ENCODE data around the gene TNF.
A peak's percentile ranks its signal among the peaks of the same experiment; 100 is the strongest.
"Not testable (repeated sequence)": the region's sequence is repeated elsewhere in the genome, so short reads cannot be mapped to it uniquely, and the experiment has no call there.

TNF gene

DNA sequence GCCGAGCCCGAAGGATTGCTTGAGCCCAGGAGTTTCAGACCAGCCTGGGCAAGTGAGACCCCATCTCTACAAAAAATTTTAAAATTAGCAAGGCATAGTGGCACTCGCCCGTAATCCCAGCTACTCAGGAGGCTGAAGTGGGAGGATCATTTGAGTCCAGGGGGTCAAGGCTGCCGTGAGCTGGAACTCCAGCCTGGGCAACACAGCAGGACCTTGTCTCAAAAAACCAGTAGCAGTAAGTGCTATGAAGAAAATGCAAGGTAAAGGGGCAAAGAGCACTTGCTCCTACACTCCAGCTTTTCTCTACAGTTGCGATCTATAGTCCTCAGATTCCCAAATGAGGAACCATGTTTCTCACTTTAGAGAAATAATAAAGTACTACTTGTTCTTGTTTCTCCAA is 31.7 kb upstream of the TNF start:
- DNase-seq (ENCODE audit: low read depth in 2 of 3, low spot score in 2 of 3) = no peak

DNA sequence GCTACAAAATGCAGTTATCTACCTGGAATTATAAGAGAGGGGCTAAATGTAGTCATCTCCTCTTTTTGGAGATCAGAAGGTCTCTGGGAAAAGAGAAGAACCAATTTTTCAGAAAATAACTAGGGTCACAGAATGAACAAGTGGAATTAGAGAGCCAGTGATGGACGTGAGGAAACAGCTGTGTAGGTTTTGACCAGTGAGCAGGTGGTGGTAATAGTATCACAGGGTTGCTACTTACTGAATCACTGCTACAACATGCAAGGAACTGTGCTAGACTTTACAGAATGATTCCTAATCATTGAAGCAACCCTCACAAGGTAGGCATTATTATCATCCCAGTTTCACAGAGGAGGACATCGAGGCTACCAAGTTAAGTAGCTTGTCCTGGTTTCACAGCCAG is 30.7 kb upstream of the TNF start:
- DNase-seq (ENCODE audit: low read depth in 2 of 3, low spot score in 2 of 3) = no peak

DNA sequence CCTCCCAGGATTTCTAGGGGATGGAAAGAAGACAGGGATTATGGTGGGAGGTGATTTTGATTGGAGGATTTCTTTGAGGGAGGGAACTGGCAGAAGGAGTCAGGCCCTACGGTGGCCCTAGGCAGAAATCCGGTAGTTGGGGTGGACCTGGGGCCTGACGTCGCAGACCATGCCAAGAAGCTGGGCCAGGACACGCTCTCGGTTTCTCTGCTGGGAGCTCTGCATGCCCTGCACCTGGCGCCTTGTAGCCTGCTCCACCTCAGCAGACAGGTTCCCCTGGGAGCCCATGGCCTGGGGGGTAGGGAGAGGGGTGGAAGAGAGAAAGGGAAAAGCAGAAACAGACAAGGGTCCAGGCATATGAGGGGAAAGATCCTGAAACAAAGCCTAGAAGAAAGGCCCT is 30.1 kb upstream of the TNF start:
- DNase-seq (ENCODE audit: low read depth in 2 of 3, low spot score in 2 of 3) = no peak

DNA sequence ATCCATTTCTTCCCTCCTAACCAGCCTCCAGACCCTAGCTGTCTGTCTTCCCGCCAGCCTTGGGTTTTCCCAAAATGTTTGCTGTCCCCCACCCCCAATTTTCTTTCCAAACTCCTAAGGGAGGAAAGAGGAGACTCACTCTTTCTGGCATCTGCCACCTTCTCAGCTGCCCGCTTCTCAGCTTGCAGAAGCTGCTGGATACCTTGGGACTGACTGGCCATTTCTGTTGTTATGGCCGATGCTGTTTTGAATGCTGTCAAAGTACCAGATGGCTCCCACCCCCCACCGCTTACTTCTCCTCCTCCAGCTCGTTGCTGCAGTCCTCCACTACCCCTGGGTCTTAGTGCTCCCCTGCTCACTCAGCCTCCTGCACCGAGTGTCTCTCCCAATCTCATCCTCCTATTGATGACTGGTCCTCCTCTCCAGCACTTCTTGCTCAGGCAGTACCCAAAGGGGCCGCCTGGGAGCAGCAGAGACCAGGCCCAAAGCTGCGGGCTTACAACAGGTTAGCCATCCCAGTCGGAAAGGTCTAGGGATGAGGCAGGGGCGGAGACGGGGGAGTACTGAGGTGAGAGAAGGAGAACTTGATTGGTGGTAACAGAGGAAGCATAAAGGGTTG is 28.9 kb upstream of the TNF start, which contains the start of gene ATP6V1G2:
TSS of gene ATP6V1G2 (minus strand) at position 270 of the 619 bp plus-strand sequence. CDS start at position 221, 49 bp downstream.
- peak; percentile 76 to 80 (median 76) for DNase-seq (ENCODE audit: low read depth in 2 of 3, low spot score in 2 of 3)

DNA sequence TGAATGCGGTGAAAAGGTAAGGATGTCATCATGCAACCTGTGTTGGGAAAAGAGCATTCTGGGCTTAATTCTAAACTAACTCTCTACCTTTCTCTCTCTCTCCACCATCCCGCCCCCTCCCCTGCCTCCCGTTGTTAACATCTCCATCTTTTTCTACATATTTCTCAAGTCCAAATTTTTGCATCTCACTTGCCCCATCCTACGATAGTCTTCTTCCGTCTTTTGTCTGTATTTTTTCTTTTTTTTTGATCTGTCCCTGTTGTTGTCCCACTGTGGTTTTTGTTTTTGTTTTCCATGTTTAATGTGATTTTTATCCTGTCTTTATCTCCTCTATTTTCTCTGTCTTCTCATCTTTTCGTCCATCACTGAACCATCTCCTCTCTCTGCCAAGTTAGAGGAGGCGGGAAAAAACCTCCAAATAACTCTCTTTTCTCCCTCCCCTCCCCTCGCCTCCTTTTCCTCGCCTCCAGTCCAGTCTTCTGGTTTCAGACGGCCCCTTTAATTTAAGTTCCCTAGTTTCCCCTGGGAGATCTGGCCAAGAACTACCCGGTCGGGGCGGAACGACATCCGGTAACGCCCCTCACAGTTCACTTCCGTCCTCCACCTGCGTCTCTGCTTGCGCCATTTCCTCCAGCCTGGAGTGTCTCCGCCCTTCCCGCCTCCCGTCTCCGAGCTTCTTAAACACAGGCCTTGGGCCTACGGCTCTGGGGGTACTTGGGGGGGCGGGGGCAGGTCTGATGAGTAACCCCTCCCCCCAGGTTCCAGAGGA is 28.2 kb upstream of the TNF start, which contains the start of gene NFKBIL1:
TSS of gene NFKBIL1 (plus strand) at position 651 of the 769 bp plus-strand sequence. CDS start at position 738, 87 bp downstream.
- peak in 2 of 3 experiments; percentile 76 to 84 for DNase-seq (ENCODE audit: low read depth in 2 of 3, low spot score in 2 of 3)

DNA sequence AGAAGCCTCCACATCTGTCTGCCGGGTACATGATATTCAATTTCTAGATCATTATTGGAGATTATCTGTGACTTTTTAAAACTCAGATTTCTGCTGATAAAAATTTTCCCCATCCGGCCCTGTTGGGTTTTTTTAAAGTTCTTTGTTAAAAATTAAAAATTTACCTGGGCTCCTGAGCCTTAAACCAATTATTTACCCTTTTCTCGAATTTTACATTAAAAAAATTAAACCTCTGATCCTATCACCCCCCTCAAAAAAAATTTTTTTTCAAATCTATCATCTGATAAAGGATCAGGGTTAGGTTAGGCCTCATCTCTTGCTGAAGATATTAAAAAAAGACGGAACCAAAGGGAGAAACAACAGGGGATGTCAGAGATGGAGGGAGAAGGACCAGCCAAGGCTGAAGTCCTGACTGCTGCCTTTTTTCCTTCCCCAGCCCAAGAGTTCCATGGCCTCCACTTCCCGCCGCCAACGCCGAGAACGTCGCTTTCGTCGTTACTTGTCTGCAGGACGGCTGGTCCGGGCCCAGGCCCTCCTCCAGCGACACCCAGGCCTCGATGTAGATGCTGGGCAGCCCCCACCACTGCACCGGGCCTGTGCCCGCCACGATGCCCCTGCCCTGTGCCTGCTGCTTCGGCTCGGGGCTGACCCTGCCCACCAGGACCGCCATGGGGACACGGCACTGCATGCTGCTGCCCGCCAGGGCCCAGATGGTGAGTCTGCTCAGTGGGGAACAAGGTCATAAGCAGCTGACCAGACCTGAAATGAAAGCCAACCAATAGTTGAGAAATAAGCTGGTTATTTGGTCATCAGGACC is 27.4 kb upstream of the TNF start:
- no peak for DNase-seq (ENCODE audit: low read depth in 2 of 3, low spot score in 2 of 3)

DNA sequence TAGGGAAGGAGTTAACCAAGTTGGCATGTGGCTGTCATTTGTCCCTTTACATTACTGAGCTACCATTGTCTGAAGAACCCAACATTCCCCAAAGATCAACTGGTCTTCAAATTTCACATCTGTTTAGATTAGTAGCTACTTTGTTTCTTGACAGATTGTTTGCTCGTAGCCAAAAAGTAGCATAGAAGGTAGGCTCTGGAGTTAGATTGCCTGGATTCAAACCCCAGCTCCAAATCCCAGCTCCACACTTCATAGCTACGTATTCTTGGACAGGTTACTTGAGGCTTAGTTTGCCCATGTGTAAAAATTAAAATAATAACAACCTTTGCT is 26.9 kb upstream of the TNF start:
- no peak for DNase-seq (ENCODE audit: low read depth in 2 of 3, low spot score in 2 of 3)

DNA sequence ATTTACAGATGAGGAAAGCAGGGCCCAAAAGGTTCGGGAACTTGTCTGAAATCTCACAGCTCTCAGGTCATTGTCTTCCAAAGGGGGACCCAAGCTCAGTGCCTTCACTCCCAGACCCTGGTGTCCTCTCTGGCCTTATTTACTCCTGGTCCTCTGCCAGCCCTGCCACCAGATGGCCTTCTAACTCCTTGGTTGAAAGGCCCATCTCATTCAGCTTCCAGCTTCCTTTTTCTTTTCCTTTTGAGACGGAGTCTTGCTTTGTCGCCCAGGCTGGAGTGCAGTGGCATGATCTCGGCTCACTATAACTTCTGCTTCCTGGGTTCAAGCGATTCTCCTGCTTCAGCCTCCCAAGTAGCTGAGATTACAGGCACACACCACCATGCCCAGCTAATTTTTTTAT is 24.0 kb upstream of the TNF start:
- DNase-seq (ENCODE audit: low read depth in 2 of 3, low spot score in 2 of 3) = not testable (repeated sequence)

DNA sequence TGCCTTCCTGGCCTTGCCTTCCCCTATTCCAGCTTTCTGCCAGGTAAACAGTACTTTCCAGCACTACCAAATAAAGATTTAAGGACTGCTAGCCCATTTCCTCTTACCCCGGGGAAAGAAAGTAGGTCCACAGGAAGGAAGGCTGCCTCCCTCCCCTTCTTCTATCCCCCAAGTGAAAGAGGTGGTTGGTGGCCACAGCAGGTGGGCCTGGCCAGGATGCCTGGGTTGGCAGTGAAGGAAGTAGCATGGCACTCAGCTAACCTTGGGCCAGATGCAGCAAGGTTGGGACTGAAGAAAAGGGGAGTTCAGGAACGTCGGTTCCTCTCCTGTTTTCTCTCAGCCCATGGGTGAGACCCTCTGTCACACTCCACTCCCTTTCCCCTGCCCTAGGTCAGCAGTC is 19.1 kb upstream of the TNF start:
- DNase-seq (ENCODE audit: low read depth in 2 of 3, low spot score in 2 of 3) = no peak

DNA sequence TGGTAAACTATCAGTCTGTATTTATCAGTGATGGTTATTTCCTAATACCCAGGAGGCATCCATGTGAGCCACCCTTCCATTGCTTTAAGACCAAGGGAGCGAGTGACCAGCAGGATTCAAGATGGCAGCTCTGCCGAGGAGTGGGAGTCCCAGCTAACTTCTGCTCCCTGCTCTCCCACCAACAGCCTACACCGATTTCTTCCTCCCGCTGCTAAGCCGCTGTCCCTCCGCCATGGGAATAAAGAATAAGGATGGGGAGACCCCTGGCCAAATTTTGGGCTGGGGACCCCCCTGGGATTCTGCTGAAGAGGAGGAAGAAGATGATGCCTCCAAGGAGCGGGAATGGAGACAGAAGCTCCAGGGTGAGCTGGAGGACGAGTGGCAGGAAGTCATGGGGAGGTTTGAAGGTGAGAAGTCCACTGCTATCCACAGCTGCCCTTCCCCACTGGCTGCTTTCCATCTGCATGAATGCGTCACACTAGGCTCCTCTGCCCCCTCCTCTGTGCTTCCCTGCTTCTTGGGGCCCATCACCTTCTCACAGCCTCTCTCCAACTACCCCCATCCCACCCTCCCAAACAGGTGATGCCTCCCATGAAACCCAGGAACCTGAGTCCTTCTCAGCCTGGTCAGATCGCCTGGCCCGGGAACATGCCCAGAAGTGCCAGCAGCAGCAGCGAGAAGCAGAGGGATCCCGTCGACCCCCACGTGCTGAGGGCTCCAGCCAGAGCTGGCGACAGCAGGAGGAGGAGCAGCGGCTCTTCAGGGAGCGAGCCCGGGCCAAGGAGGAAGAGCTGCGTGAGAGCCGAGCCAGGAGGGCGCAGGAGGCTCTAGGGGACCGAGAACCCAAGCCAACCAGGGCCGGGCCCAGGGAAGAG is 17.7 kb upstream of the TNF start:
- no peak for DNase-seq (ENCODE audit: low read depth in 2 of 3, low spot score in 2 of 3)

DNA sequence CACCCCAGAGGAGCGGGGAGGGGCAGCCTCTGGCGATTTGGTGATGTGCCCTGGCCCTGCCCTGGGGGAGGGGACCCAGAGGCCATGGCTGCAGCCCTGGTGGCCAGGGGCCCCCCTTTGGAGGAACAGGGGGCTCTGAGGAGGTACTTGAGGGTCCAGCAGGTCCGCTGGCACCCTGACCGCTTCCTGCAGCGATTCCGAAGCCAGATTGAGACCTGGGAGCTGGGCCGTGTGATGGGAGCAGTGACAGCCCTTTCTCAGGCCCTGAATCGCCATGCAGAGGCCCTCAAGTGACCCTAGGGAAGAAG is 17.1 kb upstream of the TNF start:
- DNase-seq (ENCODE audit: low read depth in 2 of 3, low spot score in 2 of 3) = no peak

DNA sequence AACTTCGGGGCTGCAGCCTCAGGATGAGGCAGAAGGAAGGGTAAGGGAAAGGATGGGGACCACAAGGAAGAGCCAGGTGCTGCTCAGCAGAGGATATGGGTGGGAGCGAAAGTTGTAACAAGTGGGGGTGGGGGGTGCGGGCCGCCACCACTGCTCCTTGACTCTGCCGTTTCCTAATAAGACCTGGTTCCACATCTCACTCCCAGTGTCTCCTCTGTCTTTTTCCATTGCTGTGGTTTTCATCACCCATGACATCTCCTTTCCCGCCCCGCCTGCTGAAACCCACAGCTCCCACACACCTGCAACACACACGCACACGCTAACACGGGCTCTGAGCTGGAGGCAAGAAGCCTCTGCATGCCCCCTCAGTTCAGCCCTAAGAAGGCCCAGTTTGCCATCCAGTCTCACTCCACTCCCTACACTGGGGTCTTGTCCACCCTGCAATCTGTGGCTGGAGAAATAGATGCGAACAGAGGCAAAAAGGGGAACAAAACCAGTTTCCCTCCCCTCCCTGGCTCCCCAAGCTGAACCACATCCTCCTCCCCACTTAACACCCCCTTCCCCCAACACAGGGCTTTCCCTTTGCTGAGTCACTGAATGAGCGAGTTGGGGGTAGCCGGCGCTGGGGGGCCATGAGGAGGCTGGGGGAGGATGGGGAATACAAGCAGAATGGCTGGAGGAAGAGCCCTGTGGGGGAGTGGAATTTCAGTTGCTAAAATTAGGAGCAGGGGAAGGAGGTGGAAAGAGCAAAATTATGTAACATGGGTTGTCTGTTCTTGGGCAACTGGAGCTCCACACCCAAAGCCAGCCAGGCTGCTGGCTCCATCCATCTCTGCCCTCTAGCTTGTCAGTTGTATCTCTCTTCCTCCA is 16.5 kb upstream of the TNF start:
- peak in 1 of 3 experiments; percentile 54 for DNase-seq (ENCODE audit: low read depth in 2 of 3, low spot score in 2 of 3)

DNA sequence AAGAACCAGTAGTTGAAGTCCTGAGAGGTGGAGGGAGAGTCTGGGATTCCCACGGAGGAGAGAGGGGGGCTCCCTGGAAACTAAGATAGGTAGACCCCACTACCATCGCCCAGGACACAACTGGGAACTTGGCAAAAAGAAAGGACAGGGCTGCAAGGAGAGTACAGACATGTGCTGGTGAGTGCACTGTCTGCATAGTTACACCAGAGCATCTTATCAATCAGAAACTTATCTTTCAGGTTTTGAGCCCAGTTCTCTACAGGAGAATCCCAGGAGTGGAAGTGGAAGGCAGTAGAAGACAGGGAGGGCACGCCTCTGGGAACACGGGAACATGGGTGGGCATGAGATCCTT is 15.8 kb upstream of the TNF start:
- no peak for DNase-seq (ENCODE audit: low read depth in 2 of 3, low spot score in 2 of 3)

DNA sequence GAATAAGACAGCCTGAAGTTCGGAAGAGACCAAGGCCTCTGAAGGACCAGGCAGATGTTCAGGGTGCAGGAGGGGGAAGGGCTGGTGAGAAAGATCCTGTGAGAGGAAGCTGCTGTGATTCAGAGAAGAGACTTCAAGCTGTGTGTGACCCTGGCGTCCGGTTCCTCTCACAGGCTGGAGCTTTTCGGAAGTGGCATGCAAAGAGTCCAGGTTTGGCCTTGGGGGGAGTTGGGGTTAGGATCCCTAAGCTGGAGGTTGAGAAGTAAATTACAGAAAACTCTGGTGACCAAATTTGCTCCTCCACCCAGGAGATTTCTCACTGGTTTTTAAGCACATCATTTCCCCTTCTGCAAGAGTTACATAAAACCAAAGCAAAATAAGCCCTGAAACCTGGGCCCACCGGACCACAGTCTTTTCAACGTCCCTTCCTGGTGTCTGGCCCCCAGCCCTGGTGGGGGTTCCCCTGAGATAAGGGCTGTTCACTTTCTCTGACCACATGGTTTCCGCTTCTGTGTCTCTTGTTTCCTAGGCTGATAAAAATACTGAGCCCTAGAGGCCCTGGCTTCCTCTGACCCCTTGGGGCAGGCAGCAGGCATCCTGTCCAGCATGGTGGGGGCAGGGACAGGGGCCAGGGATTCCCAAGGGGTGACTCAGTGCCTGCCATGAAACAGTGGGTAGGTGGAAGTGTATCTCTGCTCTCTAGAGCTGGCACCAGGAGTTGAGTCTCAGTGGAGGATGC is 15.2 kb upstream of the TNF start:
- peak in 1 of 3 experiments; percentile 23 for DNase-seq (ENCODE audit: low read depth in 2 of 3, low spot score in 2 of 3)

DNA sequence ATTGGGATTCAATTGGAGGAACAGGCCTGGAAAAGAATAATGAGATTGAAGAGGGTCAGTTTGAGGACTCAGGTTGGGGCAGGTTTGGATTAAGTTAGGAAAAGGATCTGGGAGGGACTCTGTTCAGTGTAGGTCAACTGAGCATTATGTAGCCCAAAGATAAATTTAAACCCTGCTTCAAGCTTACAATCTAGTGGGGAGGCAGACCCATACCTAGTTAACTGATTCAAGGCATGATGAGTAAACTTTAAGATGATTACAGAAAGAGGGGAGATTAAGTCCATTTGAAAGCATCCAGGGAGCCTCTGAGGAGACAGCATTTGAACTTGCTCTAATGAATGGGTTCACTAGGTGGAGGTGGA is 14.7 kb upstream of the TNF start:
- no peak for DNase-seq (ENCODE audit: low read depth in 2 of 3, low spot score in 2 of 3)

DNA sequence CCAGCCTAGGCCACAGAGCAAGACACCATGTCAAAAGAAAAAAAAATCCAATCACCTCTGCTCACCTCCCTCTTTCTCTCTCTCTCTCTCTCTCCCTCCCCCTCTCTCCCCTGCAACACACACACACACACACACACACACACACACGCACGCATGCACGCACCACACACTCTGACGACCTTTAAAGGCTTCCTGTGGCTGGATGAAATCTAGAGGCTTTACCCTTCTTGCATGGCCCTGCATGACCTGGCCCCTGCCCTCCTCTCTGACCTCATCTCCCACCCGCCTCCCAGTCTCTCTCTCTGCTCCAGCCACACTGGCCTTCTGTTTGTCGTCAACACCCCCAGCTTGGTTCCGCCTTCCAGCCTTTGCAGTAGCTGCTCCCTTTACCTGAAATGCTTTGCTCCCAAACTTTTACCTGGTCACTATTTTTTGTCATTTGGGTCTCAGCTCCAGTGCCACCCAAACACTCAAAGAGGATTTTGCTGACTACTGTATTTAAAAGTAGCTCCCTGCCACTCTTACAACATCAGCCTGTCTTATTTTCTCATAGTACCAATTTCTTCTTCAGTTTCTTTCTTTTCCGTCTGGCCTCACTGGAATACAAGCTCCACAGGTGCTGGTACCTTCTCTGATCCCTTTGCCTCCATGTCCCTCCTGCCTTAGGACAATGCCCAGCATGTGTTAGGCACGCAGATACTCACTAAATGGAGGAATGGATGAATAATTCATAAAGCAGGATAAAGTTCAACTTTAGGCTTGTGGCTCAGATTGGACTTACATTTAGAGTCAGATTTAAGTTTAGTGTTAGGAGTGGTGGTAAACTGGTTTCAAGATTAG is 7.6 kb upstream of the TNF start:
- no peak for DNase-seq (ENCODE audit: low read depth in 2 of 3, low spot score in 2 of 3)

DNA sequence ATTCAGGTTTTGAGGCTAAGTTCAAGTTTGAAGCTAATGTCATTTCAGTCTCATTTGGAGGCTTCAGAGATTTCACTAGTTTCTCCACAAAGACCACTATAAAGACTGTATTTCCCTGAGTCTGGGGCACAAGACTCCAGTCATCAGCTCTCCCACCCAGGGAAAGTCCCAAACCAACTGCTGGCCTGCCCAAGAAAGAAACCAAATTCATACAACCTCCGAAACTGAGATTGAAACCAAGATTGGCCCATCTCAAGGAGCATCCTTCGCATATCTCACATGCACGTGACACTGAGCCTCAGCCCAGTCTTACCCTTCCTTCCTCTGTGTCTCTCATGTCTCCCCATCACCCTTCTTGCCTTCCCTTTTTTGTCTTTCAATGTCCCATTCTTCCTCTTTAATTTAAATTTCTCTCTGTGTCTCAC is 6.8 kb upstream of the TNF start:
- DNase-seq (ENCODE audit: low read depth in 2 of 3, low spot score in 2 of 3) = no peak

DNA sequence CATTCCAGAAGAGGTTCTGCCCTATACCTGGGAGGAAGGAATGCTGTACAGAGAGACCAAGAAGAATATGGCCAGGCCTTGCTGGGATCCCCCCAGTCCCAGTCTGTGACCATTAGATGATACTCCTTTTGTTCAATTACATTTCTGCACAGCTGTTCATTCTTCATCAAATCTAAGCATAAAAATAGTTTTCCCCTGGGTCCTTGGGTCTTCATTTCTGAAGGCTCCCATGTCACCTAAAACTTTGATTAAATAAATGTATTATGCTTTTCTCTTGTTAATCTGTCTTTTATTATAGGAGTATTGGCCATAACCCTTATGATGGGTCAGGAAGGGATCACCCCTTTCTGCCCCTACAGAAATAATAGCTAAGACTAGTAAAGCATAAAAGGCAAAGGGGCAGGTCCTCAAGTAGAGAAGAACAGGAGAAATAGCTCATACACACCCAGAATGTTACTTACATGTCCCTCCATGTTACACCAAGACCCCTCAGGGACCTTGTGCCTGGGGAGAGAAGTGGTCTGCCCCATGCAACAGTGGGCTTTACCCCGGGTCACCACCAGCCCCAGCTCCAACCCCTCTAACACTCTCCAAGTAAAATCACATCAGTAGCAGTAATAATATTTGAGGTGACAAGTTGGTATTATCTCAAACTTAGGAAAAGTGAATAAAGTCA is 5.4 kb upstream of the TNF start:
- no peak for DNase-seq (ENCODE audit: low read depth in 2 of 3, low spot score in 2 of 3)
